GM15510 (cell line): ENCODE results near the gene NGEF.

Source experiments
- POLR2A ChIP-seq: IDR thresholded peaks from 3 replicates; pipeline ENCODE4 v1.6.1; 2011; ENCODE audit warnings: borderline replicate concordance; ENCODE audit not compliant: insufficient read length; ENCODE audit errors: extremely low read depth

NGEF gene

DNA sequence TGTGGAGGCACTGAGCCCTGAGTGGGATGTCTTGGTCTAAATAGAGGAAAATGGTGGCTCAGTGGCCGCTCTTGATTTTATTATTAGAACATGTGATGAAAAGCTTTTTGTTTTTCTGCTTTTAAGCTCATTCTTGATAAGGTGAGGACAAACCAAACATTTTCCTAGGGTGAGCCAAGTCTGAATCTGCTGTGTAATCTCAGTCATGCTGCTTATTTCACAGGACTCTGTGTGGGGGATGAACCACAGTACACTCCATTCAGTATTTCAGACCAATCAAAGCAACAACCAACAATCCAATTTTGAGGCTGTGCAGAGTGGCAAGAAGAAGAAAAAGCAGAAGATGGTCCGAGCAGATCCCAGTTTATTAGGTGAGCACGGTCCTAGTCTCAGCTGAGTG lies 163.0 kb downstream of the NGEF start:
- no peak for TF ChIP-seq POLR2A

DNA sequence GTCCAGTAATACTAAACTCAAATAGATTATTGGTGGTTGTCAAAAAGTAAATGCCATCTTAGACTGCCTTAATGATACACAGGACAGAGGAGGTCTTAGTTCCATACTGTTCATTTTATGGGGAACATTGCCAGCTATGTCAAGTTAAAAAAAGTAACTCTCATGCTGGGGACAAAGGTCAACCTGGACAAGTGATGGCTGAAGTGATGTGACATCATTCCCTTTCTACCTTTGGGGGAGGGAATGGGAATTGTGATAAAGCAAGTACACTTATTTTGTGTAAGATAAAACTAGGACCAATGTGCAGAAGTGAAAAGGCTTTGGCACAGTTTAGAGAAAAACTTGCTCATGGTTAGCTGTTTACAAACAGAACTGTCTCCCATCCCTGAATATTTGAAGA lies 167.0 kb downstream of the NGEF start:
- TF ChIP-seq POLR2A: no peak

DNA sequence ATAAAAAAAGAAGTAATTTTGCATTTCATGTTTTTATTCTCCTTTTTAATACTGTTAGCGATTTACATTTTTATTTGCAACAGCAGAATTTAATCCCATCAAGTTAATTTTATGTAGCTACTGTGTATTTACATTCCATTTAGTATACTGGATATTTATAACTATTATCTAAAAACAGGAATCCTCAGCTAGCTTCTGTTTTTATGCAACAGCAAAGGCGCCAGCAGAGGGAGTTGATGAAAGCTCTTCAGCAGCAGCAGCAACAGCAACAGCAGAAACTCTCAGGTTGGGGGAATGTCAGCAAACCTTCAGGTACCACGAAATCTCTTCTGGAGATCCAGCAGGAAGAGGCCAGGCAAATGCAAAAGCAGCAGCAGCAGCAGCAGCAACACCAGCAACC lies 169.2 kb downstream of the NGEF start:
- no peak for TF ChIP-seq POLR2A

DNA sequence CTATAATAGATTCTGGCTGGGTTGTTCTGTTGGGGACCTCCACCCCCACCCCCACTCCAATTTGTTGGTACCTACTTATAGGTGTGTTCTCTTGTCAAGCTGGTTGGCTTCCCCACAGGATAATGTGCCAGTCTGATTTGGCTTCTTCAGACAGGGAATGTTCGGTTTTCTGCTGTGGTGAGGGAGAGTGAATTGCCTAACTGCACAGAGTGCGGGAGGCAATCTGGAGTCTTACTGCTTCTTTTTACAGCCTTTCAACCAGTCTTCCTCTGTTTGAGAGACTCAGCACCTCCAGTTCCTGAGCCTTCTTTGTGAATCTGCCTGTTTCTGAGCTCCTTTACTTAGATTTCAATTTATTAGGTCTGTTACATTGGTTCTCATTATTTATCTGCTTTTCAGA lies 170.4 kb downstream of the NGEF start:
- TF ChIP-seq POLR2A: no peak

DNA sequence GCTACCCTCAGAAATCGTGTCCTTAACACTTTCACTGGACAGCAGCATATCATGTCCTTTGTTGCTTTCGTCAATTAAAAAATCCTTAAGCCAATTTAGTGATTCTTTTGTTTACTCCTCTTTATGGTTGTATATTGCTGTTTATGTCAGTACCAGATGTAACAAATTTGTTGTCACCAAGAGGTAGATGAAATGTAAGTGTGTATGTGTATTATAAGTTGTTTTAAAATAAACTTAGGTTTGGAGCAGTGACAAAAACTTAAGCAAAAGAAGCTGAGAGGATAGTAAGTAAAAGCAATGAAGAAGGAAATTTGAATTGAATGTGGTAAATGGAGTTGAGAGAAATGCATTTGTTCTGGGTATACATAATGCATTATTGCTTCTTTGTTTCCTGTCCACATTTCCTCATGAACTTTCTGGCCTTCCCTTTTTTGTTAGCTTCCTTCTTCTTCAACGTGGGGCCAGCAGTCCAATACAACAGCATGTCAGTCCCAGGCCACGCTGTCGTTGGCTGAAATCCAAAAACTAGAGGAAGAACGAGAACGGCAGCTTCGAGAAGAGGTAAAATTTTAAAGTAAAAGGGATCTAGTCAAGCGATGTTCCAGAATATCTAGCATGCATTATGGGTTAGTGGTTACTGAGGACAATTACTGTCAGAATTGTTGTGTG lies 173.5 kb downstream of the NGEF start:
- TF ChIP-seq POLR2A: no peak

DNA sequence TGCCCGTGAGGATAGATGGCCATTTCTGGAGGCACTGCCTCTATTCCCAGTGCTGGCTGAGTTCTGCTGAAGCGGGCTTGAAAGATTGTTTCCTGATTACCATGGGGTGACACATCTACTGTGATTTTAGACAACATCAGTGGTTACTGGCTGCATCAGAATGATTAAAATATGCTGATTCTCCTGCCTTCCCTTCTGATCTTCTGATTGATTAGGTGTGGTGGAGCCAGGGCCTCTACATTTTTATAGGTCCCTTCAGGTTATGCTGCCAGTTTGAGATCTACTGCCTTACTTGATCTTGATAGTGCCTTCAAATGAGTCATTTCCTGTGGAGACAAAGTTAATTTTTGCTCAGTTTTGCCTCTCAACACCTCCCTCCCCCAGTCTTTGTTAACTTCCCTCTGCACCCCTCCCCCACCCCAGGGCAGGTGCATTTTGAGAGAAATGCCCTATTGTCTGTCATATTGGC lies 174.6 kb downstream of the NGEF start:
- TF ChIP-seq POLR2A: no peak

DNA sequence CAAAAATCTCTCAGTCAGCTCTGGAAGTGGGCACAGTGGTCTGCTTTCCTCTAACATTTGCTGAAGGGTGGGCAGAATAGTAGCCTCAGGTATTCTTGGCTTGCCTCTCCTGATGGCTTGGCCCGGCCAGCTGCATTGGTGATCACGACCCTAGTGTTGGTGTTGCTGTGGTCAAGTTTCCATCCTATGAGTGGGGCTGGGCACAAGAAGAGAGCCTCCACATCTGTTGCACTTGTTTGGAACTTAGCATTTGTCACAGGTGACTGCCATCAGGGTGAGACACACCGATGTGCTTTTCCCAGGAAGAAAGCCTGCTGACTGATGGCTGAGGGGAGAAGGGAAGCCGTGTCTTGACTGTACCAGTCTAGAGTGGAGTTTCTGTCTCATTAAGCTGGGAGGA lies 176.1 kb downstream of the NGEF start:
- no peak for TF ChIP-seq POLR2A

DNA sequence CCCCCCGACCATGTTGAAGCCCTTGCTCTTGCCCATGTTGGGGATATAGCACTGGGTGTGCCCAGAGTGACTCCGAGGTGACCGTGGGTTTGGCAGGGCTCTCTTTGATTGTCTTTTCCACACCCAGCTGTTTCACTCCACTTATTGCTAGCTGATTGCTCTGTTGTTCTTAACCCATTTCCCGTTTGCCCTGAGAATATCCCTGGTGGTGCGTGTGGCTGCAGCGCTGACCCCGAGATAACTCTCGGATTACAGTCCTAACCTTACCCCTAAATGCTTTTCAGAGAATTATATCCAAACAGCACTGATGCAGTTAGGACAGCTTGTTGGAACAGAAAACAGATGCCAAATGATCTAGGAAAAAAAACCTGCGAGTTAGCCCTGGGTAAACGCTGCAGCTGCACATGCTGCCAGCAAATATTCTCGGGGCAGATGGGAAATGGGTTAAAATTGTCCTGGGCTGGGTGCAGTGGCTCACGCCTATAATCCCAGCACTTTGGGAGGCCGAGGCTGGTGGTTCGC lies 177.3 kb downstream of the NGEF start:
- no peak for TF ChIP-seq POLR2A

DNA sequence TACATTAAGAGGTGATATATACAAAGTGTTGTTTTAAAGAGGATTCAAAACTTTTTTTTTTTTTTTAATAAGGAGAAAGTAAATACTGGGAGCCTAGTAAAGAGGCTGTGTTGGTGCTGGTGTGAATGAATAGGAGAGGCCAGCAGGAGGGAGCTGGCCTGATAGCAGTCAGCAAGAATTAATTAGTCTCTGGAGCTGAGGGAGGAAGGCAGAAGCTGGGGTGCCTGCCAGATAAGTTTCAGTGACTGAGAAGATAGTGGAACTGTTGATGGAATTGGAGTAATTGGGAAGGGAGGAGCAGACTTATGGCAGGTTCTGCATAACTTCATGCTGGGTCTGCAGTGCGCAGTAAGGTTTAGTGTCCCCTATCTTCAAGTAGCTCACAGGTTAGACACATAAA lies 179.2 kb downstream of the NGEF start:
- no peak for TF ChIP-seq POLR2A

DNA sequence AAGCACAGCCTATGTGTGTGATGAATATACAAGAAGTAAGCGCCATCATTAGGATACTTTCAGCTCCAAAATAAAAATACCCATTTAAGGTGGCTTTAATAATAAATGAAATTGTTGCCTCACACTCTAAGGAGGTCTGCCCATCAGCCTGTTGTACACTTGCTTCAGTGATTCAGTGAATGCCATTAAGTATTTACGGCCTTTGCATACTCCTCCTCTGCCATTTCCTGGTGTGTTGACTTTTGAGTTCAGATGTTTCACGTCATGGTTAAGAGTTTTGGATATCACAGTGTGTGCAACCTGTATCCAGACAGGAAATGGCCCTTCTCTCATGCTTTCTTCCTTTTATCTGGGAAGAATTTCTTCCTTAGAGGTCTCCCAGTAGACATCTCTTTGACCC lies 181.6 kb downstream of the NGEF start:
- TF ChIP-seq POLR2A: no peak

DNA sequence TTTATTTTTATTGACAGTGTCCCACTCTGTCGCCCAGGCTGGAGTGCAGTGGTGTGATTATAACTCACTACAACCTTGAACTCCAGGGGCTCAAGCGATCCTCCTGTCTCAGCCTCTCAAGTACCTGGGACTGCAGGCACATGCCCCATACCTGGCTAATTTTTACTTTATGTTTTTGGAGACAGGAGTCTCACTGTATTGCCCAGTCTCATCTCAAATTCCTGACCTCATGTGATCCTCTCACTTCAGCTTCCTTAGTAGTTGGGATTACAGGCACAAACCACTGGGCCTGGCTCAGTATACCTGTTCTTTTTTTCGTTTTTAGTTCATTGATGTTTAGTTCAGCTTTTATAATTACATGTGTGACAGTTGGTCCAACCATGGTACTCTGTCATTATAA lies 183.1 kb downstream of the NGEF start:
- no peak for TF ChIP-seq POLR2A
